Keratinocyte (primary cell): ENCODE results near the gene GC. TPM values are rescaled to one million over a fixed set of nuclear protein-coding genes. Genes with fewer than 3 reads are reported as not detected.

Experiments
- DNase-seq: peaks from one replicate; pipeline ENCODE4 v3.0.0-alpha.2; 2011; ENCODE audit warnings: low read depth, missing footprints, low spot score
- FAIRE-seq: peaks from 2 replicates; lab custom pipeline; 2011; peaks lifted over from hg19 to GRCh38; lab: Jason Lieb, UNC
- H2AFZ ChIP-seq: 2 replicates; pipeline ENCODE4 v1.6.0; 2012; ENCODE audit warnings: low read length, control low read depth, inconsistent platforms; ENCODE audit not compliant: control insufficient read depth
- H3K27ac ChIP-seq: 2 replicates; pipeline ENCODE4 v1.5.1; 2011; ENCODE audit warnings: low read length; ENCODE audit not compliant: control insufficient read depth, insufficient read depth
- H3K27me3 ChIP-seq: 3 replicates; pipeline ENCODE4 v1.6.0; 2011; ENCODE audit warnings: low read length; ENCODE audit not compliant: control insufficient read depth, insufficient read depth; ENCODE audit errors: extremely low read depth
- H3K36me3 ChIP-seq, 2 experiments: 2 replicates in 1 of 2; 3 replicates in 1 of 2; pipeline ENCODE4 v1.5.1; 2011; ENCODE audit warnings: low read length in 2 of 2, mild to moderate bottlenecking in 1 of 2; ENCODE audit not compliant: control insufficient read depth in 2 of 2, insufficient read depth in 2 of 2; ENCODE audit errors: extremely low read depth in 1 of 2
- H3K4me1 ChIP-seq: 3 replicates; pipeline ENCODE4 v1.5.1; 2011; ENCODE audit warnings: low read length; ENCODE audit not compliant: control insufficient read depth, insufficient read depth; ENCODE audit errors: extremely low read depth
- H3K4me2 ChIP-seq: 3 replicates; pipeline ENCODE4 v1.6.0; 2011; ENCODE audit warnings: low read depth, low read length; ENCODE audit not compliant: control insufficient read depth, insufficient read depth; ENCODE audit errors: extremely low read depth
- H3K4me3 ChIP-seq, 3 experiments: fragments of 200-600 bp in 1 of 3; sonication (generic) in 1 of 3; 2 replicates in 2 of 3; 3 replicates in 1 of 3; pipeline ENCODE4 v1.5.1; 2011 to 2016; ENCODE audit warnings: low read length in 3 of 3, mild to moderate bottlenecking in 3 of 3, control low read depth in 2 of 3, inconsistent platforms in 1 of 3, low read depth in 1 of 3, mixed read lengths in 1 of 3, mixed run types in 1 of 3, moderate library complexity in 1 of 3; ENCODE audit not compliant: control insufficient read depth in 2 of 3, insufficient read depth in 2 of 3; ENCODE audit errors: extremely low read depth in 1 of 3
- H3K79me2 ChIP-seq: 2 replicates; pipeline ENCODE4 v1.6.0; 2012; ENCODE audit warnings: low read length; ENCODE audit not compliant: control insufficient read depth, insufficient read depth
- H3K9ac ChIP-seq: 3 replicates; pipeline ENCODE4 v1.6.0; 2011; ENCODE audit warnings: low read length; ENCODE audit not compliant: control insufficient read depth, insufficient read depth; ENCODE audit errors: extremely low read depth
- H3K9me1 ChIP-seq: 3 replicates; pipeline ENCODE4 v1.6.0; 2011; ENCODE audit warnings: low read length; ENCODE audit not compliant: control insufficient read depth, insufficient read depth; ENCODE audit errors: extremely low read depth
- H3K9me3 ChIP-seq: 2 replicates; pipeline ENCODE4 v1.5.1; 2012; ENCODE audit warnings: low read depth, low read length; ENCODE audit not compliant: control insufficient read depth
- H4K20me1 ChIP-seq: 3 replicates; pipeline ENCODE4 v1.6.0; 2011; ENCODE audit warnings: low read length; ENCODE audit not compliant: control insufficient read depth, insufficient read depth; ENCODE audit errors: extremely low read depth
- CTCF ChIP-seq, 3 experiments: IDR thresholded peaks in 1 of 3; conservative IDR thresholded peaks in 1 of 3; optimal IDR thresholded peaks in 1 of 3; 2 replicates in 2 of 3; 3 replicates in 1 of 3; pipeline versions ENCODE3 to v1.5.1; 2011; ENCODE audit warnings: low read length in 3 of 3, mild to moderate bottlenecking in 3 of 3, moderate library complexity in 2 of 3, control low read depth in 1 of 3, inconsistent platforms in 1 of 3; ENCODE audit not compliant: insufficient read depth in 2 of 3; ENCODE audit errors: extremely low read depth in 1 of 3
- EZH2 ChIP-seq: IDR thresholded peaks from one replicate; pipeline ENCODE4 v1.6.1; 2012; ENCODE audit warnings: inconsistent platforms, mild to moderate bottlenecking, low read length, moderate library complexity
- dilution Hi-C: fragments of 300-500 bp; cut with MboI; formaldehyde crosslinking; loops from one replicate; pipeline ENCODE4 v1.7.0; 2020; ENCODE audit warnings: low sequenced_read_pairs; ENCODE audit not compliant: extremely low pct_ligation_motif_present
- polyA plus RNA-seq, 5 experiments: library from polyadenylated mRNA; depleted of rRNA in 3 of 5; stranded (reverse) in 3 of 5; stranded (forward) in 1 of 5; unstranded in 1 of 5; fragments of >200 nt; gene quantifications; 1 replicate in 1 of 5; 2 replicates in 3 of 5; 3 replicates in 1 of 5; pipeline versions ENCODE4 v1.2.1 to v1.2.3, GENCODE V29; 2011 to 2012; ENCODE audit warnings: missing spikeins in 2 of 5, low read depth in 1 of 5, low replicate concordance in 1 of 5

Gene GC
- polyA plus RNA-seq, 1 donor (not counting 4 experiments of a cell fraction or from before 2014, with no cell fraction given), result not detected

- H3K9me3 ChIP-seq, result no peaks in the 10 kb centered on the region
- DNase-seq (no peak), FAIRE-seq (no peak)
- no peak overlapping the region for H3K4me2 ChIP-seq
- H3K4me3 ChIP-seq, result no peak overlapping the region
- H3K36me3 ChIP-seq, result no peaks in the 10 kb centered on the region
- no peaks in the 10 kb centered on the region for H3K9me1 ChIP-seq
- no peak overlapping the region for H3K27ac ChIP-seq
- no peaks in the 10 kb centered on the region for H3K79me2 ChIP-seq
- dilution Hi-C loops, result no loop called here
- no peak overlapping the region for H2AFZ ChIP-seq
- no peaks in the 10 kb centered on the region for H4K20me1 ChIP-seq
- H3K9ac ChIP-seq, result no peak overlapping the region
- TF ChIP-seq CTCF (optimal IDR thresholded peaks at IDR 0.05 in 1 of 3, IDR thresholded peaks at IDR 0.05 in 1 of 3, conservative IDR thresholded peaks at IDR 0.05 in 1 of 3; ENCODE audit: extremely low read depth in 1 of 3, insufficient read depth in 2 of 3, low read length in 3 of 3) (no peak), EZH2 (no peak)
- H3K27me3 ChIP-seq, result no peaks in the 10 kb centered on the region
- H3K4me1 ChIP-seq, result no peaks in the 10 kb centered on the region
These were observed 2.1 kb upstream of the GC start for GRCh38 chr4:71785959-71786358.

- H3K4me1 ChIP-seq, result no peaks in the 10 kb centered on the region
- H3K9ac ChIP-seq, result no peak overlapping the region
- no peaks in the 10 kb centered on the region for H3K79me2 ChIP-seq
- no peaks in the 10 kb centered on the region for H3K27me3 ChIP-seq
- FAIRE-seq, result no peak
- no peak for DNase-seq
- H3K9me1 ChIP-seq, result no peaks in the 10 kb centered on the region
- dilution Hi-C loops, result no loop called here
- H2AFZ ChIP-seq, result no peak overlapping the region
- TF ChIP-seq CTCF (optimal IDR thresholded peaks at IDR 0.05 in 1 of 3, IDR thresholded peaks at IDR 0.05 in 1 of 3, conservative IDR thresholded peaks at IDR 0.05 in 1 of 3; ENCODE audit: extremely low read depth in 1 of 3, insufficient read depth in 2 of 3, low read length in 3 of 3), result no peak
- no peak for TF ChIP-seq EZH2
- no peaks in the 10 kb centered on the region for H3K9me3 ChIP-seq
- H3K36me3 ChIP-seq, result no peaks in the 10 kb centered on the region
- H3K27ac ChIP-seq, result no peak overlapping the region
- H3K4me2 ChIP-seq, result no peak overlapping the region
- no peak overlapping the region for H3K4me3 ChIP-seq
- H4K20me1 ChIP-seq, result no peaks in the 10 kb centered on the region
These were observed 804 bp upstream of the GC start for GRCh38 chr4:71784569-71785197.
